DMS 273 (cell line): ENCODE measurements around the gene PPP1R1B.

Experiments
- DNase-seq: peaks from one replicate; lab custom pipeline; 2025; ENCODE audit not compliant: unreplicated experiment; lab: John Stamatoyannopoulos, UW

The PPP1R1B gene

DNA sequence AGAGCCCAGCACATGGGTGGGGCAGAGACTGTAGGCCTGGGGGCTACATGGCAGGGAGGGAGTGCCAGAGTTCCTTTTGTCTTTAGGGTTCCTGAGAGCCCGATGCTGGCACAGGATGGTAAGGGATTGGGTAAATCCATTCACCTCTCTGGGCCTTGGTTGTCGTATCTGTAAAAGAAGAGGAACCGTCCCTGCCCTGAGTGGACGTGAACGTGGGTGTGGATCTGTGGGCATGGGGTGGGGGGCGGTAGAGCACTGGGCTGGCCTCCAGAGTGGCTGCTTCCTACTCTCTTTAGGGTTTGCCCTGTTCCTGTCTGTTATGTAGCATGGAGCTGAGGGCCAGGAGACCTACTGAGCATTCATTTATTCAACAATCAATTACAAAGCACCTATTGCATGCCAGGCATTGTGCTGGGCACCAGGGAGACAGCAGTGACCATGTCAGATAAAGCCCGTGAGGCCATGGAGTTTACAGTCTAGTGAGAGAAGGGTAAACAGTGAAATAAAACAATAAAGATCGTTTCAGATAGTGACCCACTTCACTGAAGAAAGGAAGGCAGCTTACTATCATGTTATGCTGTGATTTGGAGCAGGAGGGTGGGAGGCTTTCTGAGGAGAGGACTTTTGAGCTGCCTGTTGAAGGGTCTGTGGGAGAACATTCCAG, 25.3 kb downstream of the PPP1R1B start:
- no peak for DNase-seq

DNA sequence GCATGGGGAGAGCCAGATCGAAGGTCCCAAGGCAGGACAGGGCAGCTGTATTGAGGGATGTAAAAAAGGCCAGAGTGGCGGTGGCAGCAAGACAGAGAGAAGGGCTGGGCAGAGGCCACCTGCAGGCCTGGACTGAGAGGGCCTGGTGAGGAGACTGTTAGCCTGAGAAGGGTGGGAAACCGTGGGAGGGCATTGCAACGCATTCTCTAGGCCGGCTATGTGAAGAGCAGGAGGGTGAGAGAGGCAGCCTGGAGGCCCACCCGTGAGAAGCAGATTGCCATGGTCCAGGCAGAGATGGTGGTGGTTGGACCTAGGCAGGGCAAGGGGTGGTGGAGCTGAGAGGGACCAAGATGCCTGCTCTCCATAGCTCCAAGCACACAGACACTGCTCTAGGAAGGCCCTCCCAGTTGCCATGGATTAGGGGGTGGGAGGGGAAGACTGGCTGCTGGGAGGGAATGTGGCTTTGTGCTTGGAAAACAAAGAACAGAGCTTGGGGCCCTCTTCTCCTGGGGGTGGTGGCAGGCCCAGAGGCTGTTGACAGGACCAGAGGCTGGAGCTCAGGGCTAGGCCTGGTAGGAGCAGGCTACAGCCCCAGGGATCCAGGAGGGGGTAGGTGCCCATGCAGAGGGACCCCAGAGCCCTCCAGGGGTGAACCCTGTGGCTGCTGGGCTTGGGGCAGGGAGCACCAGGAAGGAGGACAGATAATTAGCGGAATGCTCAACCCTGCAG, 26.0 kb downstream of the PPP1R1B start:
- no peak for DNase-seq

DNA sequence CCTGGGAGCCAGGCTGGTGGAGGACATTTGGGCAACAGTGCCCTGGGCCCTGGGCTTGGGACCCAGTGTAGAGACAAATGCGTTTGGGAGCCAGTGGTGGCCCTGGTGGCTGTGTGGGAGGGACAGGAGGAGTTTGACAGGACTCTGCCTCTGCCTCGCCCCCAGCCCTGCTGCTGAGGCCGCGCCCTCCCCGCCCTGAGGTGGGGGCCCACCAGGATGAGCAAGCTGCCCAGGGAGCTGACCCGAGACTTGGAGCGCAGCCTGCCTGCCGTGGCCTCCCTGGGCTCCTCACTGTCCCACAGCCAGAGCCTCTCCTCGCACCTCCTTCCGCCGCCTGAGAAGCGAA, 26.5 kb downstream of the PPP1R1B start:
- DNase-seq, result no peak

DNA sequence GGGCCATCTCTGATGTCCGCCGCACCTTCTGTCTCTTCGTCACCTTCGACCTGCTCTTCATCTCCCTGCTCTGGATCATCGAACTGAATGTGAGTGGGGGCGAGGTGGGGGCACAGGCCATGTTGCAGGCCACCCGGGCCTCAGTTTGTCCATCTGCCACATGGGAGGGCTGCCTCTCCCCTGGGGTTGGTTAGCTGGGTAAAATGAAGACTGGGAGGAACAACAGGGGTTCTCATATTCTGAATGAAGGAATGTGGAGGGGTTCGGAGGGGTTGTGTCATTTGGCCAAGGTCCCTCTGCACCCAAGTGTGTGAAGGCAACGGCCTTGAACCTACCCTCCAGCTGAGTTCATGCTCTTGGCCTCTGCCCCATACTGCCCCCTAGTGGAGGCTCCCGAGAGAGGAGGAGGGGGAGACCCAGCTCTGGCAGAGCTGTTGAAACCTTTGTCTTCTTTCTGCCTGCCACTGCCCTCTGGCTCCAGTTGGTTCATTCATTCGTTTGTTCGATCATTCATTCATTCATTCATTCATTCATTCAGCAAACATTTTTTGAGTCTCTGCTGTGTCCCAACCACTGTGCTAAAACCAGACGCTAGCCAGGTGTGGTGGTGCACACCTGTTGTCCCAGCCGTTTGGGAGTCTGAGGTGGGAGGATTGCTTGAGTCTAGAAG, 27.0 kb downstream of the PPP1R1B start:
- peak; percentile 76 for DNase-seq

DNA sequence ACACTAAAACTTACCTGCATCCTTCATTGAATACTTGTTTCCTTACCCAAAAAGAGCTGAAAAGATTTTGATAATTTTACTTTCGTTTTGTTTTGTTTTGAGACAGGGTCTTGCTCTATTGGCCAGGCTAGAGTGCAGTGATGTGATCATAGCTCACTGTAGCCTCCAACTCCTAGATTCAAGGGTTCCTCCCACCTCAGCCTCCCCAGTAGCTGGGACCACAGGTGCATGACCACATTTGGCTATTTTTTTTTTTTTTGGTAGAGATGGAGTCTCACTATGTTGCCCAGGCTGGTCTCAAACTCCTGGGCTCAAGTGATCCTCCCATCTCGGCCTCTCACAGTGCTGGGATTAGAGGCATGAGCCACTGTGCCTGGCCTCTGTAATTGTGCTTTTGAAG, 28.4 kb downstream of the PPP1R1B start:
- no peak for DNase-seq

DNA sequence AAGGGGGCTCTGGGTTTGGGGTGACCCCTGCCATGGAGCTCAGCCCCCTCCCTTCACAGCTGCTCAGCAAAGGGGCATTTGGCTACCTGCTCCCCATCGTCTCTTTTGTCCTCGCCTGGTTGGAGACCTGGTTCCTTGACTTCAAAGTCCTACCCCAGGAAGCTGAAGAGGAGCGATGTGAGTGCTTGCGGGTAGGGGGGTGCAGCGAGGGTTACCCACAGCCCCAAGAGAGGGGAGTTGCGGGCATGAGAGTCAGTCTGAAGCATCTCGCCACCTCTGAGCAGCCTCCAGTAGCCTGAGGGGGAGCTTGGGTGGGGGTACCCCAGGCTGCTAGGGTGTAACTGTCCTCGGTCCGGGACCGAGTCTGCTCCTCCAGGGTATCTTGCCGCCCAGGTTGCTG, 31.6 kb downstream of the PPP1R1B start:
- DNase-seq, result no peak

DNA sequence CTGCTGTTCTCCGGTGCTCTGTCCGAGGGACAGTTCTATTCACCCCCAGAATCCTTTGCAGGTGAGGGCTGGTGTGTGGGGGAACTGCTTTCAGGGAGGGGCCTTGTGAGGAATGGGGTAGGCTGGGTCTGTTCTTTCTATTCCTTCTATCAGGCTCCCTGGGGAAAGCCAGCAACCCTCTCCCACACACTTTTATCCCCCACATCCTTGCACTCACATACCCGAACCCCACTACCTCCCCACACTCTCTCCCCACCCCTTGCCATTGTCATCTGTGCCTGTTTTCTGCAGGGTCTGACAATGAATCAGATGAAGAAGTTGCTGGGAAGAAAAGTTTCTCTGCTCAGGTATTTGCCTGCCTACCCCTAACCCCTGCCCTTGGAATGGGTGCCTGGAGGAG, 32.0 kb downstream of the PPP1R1B start:
- DNase-seq, result no peak

DNA sequence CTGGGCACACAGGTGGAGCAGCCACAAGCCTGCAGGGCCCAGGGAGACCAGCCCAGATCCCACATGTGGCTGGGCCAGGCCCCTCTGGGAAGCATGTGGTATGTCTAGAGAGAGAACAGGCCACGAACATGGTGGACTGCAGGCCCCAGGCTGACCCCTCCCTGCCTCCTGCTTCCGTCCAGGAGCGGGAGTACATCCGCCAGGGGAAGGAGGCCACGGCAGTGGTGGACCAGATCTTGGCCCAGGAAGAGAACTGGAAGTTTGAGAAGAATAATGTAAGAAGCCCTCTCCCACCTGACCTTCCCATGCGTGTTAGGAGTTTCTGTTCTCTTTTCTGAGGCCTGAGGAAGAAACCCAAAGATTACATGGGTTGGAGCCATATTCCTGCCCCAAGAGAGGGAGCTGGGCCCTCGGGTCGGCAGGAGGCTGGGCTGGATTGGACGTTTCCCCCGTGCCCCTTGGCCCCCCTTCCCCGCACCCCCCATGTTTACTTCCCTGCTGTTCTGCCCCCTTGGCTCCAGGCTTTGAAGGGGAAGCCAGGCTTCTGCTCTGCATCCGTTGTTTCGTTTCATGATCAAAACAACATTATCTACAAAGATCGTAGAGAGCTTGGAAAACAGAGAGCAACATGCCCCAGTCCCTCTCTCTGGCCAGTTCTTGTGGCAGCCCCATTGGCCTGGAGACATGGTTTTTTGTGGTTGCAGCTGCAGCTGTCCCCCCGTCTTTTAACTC, 32.7 kb downstream of the PPP1R1B start:
- DNase-seq, result no peak

DNA sequence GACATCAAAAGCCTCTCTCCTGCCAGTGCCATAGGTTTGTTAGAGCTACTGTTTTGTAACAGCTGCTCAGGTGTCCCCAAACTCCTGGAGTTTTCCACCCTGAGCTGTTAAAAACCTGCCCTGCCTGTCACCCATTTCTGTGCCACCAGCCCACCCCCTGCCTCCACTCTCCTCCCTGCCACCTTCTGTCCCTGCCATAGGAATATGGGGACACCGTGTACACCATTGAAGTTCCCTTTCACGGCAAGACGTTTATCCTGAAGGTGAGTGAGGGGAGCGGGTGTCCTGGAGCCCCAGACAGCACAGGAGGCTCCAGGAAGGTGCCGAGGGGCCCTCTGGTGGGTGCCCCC, 33.2 kb downstream of the PPP1R1B start:
- no peak for DNase-seq

DNA sequence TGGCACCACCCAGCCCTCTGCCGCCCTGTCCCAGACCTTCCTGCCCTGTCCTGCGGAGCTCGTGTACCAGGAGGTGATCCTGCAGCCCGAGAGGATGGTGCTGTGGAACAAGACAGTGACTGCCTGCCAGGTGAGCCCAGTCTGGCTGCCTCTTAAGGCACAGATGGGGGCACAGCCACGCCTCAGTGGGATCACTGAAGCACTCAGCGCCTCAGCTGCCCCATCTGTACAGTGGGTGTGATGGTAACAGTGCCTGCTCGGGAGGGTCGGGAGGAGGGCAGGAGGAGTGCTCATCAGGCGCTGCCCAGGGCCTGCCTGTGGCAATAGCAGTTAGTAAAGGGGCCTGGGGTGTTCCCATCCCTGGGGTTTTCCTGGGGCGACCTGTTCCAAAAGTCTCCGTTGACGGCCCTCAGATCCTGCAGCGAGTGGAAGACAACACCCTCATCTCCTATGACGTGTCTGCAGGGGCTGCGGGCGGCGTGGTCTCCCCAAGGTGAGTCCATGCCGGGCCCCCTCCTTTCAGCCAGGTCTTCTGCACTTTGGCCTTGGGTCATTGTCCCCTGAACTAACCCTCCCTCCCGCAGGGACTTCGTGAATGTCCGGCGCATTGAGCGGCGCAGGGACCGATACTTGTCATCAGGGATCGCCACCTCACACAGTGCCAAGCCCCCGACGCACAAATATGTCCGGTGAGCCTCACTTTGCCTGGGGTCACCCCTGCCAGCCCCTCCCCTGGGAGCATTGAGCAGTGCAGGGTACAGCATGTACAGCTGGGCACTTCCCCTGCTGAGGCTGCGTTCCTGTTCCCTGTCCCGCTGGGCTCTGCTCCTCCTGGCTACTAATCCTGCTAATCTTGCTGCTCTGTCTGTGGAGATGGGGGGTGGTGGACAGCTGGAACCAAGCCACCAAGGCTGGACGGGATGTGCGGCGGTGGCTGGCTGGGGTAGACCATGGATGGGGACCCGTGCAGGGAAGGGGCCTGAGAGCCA, 33.9 kb downstream of the PPP1R1B start:
- DNase-seq, result no peak

DNA sequence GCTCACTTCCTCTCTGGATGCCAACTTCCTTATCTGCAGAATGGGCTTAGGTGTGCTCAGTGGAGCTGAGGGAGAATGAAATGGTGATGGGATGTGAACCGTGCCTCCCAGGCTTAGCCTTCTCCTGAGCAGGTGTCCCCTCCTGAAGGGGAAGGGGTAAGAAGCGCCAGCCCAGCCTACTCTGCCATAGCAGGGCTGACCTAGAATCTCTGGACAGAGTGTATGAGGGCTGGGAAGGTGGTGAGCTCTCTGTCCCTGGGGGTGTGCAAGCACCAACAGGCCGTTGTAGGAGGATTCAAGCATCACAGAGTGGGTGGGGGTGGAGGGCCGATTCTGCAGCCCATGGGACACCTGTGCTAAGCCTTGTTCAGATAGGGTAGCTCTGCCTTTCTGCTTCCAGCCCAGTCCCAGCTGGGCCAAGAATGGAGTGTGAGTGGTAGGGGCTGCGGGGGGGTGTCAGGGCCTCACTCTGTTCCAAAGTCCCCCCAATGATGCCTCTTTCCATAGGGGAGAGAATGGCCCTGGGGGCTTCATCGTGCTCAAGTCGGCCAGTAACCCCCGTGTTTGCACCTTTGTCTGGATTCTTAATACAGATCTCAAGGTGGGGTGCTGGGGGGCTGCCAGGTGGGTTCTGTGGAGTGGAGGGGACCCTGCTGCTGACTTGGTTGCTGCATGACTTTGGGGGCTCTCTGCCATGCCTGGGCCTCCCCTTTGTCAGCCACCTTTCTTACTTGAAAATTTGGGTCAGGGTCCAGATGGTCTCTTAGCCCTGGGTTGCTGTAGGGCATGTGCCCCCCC, 35.2 kb downstream of the PPP1R1B start:
- DNase-seq, result no peak

DNA sequence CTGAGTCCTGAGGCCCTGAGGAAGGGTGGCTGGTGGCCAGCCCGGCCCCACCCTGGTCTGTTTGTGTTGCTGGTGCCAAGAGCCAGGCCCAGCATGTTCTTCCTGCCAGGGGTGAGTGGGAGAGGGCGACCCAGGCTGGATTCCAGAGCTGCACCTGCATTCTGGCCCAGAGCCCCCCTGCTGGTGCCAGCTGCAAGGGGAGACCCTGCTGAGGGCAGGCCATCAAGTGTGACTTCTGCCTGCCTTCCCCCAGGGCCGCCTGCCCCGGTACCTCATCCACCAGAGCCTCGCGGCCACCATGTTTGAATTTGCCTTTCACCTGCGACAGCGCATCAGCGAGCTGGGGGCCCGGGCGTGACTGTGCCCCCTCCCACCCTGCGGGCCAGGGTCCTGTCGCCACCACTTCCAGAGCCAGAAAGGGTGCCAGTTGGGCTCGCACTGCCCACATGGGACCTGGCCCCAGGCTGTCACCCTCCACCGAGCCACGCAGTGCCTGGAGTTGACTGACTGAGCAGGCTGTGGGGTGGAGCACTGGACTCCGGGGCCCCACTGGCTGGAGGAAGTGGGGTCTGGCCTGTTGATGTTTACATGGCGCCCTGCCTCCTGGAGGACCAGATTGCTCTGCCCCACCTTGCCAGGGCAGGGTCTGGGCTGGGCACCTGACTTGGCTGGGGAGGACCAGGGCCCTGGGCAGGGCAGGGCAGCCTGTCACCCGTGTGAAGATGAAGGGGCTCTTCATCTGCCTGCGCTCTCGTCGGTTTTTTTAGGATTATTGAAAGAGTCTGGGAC, 36.0 kb downstream of the PPP1R1B start:
- peak; percentile 34 for DNase-seq

DNA sequence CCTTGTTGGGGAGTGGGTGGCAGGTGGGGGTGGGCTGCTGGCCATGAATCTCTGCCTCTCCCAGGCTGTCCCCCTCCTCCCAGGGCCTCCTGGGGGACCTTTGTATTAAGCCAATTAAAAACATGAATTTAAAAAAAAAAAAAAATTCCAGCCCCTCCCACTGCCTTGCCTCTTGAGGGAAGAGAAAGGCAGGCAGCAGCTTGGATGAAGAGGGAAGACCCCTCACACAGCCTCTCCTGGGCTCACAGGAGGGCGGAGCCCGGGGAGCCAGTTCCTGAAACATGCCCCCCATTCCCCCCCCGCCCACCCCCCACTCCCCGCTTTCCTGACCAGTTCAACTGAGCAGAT, 36.6 kb downstream of the PPP1R1B start:
- DNase-seq, result peak; percentile 38

DNA sequence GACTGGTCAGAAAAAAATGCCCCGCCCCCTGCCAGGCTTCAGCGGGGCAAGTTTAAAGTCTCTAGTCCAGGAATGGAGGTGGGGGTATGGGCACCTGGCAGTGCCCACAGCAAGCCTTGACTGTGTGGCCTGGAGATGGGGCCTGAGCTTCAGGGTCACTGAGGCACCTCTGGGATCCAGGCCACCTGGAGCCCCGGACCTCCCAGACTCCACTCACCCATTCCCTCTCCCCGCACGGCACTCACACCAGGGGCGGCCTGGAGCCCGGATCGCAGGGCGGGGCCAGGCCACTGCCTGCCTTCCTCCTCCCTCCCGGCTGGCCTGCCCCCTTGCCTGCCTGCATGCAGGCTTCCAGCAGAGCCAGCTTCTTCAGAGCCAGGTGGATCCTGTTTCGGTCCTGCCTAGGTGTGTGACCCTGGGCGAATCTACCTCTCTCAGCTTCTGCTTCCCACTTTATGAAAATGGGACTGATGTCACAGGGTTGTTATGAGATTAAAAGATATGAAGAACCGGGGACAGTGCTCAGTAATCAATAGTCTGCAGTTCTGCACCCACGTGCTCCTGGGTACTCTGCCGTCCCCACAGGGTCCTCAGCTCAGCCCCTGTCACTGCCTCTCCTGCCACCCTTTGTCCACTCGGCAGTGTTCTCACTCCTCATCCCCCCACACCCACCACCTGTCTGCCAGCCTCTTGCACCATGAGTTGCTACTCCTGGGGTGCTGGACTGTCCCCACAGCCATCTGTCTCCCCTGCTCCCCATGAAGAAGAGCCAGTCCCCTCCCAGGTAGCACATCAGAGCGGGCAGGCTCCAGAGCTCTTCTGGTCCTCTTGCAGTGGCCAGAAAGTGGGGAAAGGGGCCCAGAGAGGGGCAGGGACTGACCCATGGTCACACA, 37.2 kb downstream of the PPP1R1B start:
- peak; percentile 60 for DNase-seq

DNA sequence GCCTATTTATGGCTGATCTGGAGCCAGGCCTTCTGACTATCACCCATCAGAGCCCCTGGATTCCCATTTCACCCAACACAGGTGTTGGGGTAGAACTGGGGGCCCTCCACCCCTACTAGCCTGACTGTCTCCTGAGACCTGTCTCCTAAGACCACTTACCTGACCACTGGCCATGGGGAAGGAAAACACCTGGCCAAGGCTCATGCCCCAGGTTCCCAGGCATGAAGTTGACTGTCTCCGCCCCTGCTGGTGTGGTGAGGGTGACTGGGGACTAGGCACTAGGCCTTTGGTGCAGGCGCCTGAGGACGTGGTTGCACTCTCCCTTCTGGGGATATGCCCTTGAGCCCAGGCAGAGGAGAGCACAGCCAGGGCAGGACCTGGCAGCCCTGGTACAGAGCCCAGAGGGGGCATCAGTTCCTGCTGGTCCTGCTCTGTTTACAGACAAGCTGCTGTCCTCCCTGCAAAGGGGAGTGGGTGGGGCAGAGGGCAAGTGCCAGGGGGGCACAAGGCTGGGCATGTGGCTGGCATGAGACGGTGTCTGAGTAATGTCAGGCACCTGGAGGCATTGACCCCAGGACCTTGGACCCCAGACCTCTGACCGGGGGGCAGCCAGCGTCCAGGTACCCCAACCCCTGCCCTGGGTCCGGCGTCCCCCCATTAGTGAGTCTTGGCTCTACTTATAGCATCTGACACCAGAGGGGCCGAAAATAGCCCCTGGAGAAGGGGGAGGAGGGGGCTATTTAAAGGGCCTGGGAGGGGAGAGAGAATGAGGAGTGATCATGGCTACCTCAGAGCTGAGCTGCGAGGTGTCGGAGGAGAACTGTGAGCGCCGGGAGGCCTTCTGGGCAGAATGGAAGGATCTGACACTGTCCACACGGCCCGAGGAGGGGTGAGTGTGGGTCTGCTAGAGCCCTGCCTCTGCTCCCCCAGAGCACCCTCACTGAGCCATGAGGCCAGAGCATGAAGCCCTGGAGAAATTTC, 38.1 kb downstream of the PPP1R1B start, which contains the start of gene TCAP:
Gene TCAP, plus strand, starts transcription at position 769 of the 981 bp plus-strand sequence. Its CDS starts 11 bp downstream, at position 780.
- DNase-seq, result no peak

DNA sequence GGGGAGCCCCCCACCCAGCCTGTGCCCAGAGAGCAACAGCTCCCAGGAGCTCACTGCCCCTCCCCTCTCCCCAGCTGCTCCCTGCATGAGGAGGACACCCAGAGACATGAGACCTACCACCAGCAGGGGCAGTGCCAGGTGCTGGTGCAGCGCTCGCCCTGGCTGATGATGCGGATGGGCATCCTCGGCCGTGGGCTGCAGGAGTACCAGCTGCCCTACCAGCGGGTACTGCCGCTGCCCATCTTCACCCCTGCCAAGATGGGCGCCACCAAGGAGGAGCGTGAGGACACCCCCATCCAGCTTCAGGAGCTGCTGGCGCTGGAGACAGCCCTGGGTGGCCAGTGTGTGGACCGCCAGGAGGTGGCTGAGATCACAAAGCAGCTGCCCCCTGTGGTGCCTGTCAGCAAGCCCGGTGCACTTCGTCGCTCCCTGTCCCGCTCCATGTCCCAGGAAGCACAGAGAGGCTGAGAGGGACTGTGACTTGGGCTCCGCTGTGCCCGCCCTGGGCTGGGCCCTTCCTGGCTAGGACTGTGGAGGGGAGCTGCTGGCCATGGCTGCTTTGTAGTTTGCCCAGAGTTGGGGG, 39.0 kb downstream of the PPP1R1B start:
- peak; percentile 76 for DNase-seq
